PC-9 (cell line): Measurements from ENCODE around the gene UNC119.

Experiments
- CTCF ChIP-seq: fragments of 200-600 bp; sonication (generic); conservative IDR thresholded peaks from 2 replicates; pipeline ENCODE4 v1.6.1; 2017; ENCODE audit warnings: mixed run types, antibody characterized with exemption, mild to moderate bottlenecking, moderate library complexity
- EZH2 ChIP-seq: fragments of 200-600 bp; sonication (generic); IDR thresholded peaks from 2 replicates; pipeline ENCODE4 v1.8.0; 2017; ENCODE audit warnings: antibody characterized with exemption, low read depth

GRCh38 chr17:28514561-28515002, 37.8 kb downstream of the UNC119 start:
- TF ChIP-seq CTCF (no peak), EZH2 (no peak)
